ENCODE measurements around the gene MRPL46. TPM values are rescaled to one million over a fixed set of nuclear protein-coding genes. Genes with fewer than 3 reads are reported as not detected.

Gene MRPL46
- total and polyA plus RNA-seq, 8 donors, result 19.0 to 25.9 (median 24.2) TPM

GRCh38 chr15:88490036-88490435, 22.8 kb upstream of the MRPL46 start:
- ATAC-seq (no peak), DNase-seq (no peak)
- TF ChIP-seq CTCF (IDR thresholded peaks at IDR 0.05), result no peak
- H3K27me3 ChIP-seq, result no peaks in the 10 kb centered on the region
- intact Hi-C loops (cut with DNase I), result no loop called here
- no peak overlapping the region for H3K27ac ChIP-seq
- no peaks in the 10 kb centered on the region for H3K9me3 ChIP-seq
- H3K4me3 ChIP-seq, result no peak overlapping the region
- H3K4me1 ChIP-seq, result no peaks in the 10 kb centered on the region
- no peaks in the 10 kb centered on the region for H3K36me3 ChIP-seq

GRCh38 chr15:88489321-88489720, 22.1 kb upstream of the MRPL46 start:
- Histone ChIP-seq H3K4me1 (no peaks in the 10 kb centered on the region), H3K27me3 (no peaks in the 10 kb centered on the region), H3K4me3 (no peak overlapping the region), H3K27ac (no peak overlapping the region), H3K9me3 (no peaks in the 10 kb centered on the region), H3K36me3 (no peaks in the 10 kb centered on the region)
- TF ChIP-seq CTCF (IDR thresholded peaks at IDR 0.05), result no peak
- ATAC-seq, result no peak
- intact Hi-C loops (cut with DNase I), result no loop called here
- DNase-seq, result no peak

- ATAC-seq, result no peak
- H3K9me3 ChIP-seq, result no peaks in the 10 kb centered on the region
- intact Hi-C loops (cut with DNase I), result no loop called here
- DNase-seq, result no peak
- no peak overlapping the region for H3K4me3 ChIP-seq
- H3K4me1 ChIP-seq, result no peaks in the 10 kb centered on the region
- no peak for TF ChIP-seq CTCF (IDR thresholded peaks at IDR 0.05)
- no peaks in the 10 kb centered on the region for H3K36me3 ChIP-seq
- no peak overlapping the region for H3K27ac ChIP-seq
- H3K27me3 ChIP-seq, result no peaks in the 10 kb centered on the region
Observed at GRCh38 chr15:88487796-88488523, 20.8 kb upstream of the MRPL46 start.

GRCh38 chr15:88487178-88487795, 20.1 kb upstream of the MRPL46 start:
- intact Hi-C loops (cut with DNase I), result no loop called here
- TF ChIP-seq CTCF (IDR thresholded peaks at IDR 0.05), result no peak
- Histone ChIP-seq H3K27ac (no peak overlapping the region), H3K27me3 (no peaks in the 10 kb centered on the region), H3K4me1 (no peaks in the 10 kb centered on the region), H3K9me3 (no peaks in the 10 kb centered on the region), H3K4me3 (no peak overlapping the region), H3K36me3 (no peaks in the 10 kb centered on the region)
- DNase-seq (no peak), ATAC-seq (no peak)

- no peak for TF ChIP-seq CTCF (IDR thresholded peaks at IDR 0.05)
- H3K4me3 ChIP-seq, result no peak overlapping the region
- no peaks in the 10 kb centered on the region for H3K4me1 ChIP-seq
Observed at GRCh38 chr15:88484682-88485331, 17.6 kb upstream of the MRPL46 start.

More at GRCh38 chr15:88484682-88485331, 17.6 kb upstream of the MRPL46 start:
- H3K9me3 ChIP-seq, result no peaks in the 10 kb centered on the region
- no peaks in the 10 kb centered on the region for H3K36me3 ChIP-seq
- ATAC-seq (no peak), DNase-seq (peak in 1 of 4 donors; percentile 32)
- intact Hi-C loops (cut with DNase I), result no loop called here
- H3K27ac ChIP-seq, result no peak overlapping the region
- no peaks in the 10 kb centered on the region for H3K27me3 ChIP-seq

All from left lung (tissue), 10 donors.